ENCODE results near the gene GNB5. TPM values are rescaled to one million over a fixed set of nuclear protein-coding genes. Genes with fewer than 3 reads are reported as not detected.
A peak's percentile ranks its signal among the peaks of the same experiment; 100 is the strongest.

Gene GNB5
- total and polyA plus RNA-seq, 2 of the 13 experiments (the other 11 are each of a cell fraction or from before 2014, with no cell fraction given): 13.7 to 14.4 TPM

DNA sequence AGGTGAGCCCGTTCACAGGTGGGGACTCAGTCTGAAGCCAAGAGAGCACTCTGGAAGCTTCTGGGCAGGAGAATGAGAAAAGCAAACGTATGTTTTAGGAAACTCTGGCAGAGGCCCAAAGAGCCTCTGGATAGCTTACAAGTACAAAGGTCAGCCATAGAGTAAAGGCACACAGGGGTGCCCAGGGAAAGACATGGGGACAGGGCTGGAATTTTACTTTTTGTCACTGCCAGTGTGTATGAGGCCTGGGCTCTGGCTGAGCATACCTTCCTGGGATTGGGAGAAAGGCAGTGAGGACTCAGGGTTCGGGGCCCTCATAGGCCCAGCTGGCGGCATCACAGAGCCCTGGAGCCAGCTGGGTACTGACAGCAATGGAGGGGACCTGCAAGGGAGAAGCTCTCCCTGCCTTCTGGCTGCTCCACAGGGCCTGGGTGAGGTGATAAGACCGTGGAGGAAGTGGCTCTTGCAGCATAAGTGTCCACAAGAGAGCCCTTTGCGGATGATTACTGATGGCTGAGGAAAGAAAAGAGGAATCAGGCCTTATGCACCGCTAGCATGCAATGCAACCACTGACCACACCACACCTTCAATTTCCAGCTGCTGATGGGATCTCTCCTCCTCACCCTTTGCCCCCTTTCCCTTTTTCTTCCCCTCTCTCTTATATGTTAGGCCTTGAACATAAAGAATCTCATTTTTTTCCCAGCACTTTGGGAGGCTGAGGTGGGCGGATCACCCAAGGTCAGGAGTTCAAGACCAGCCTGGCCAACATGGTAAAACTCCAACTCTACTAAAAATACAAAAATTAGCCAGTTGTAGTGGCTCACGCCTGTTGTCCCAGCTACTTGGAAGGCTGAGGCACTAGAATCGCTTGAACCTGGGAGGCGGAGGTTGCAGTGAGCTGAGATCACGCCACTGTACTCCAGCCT is 53.5 kb downstream of the GNB5 start (continued):
- TF ChIP-seq ARID2 (CRISPR knock-in tag; IDR thresholded peaks at IDR 0.05; ENCODE audit: borderline replicate concordance) (no peak), ZNF383 (CRISPR knock-in tag; IDR thresholded peaks at IDR 0.05; ENCODE audit: borderline replicate concordance) (no peak), ZMYM2 (CRISPR knock-in tag; IDR thresholded peaks at IDR 0.05) (no peak), KLF12 (CRISPR knock-in tag; IDR thresholded peaks at IDR 0.05; ENCODE audit: borderline replicate concordance) (0 out of 2 replicates have a peak, but pooled peaks have one; percentile 63), MIER3 (CRISPR knock-in tag; IDR thresholded peaks at IDR 0.05; ENCODE audit: borderline replicate concordance) (no peak), ZFP36L1 (CRISPR knock-in tag; IDR thresholded peaks at IDR 0.05) (no peak), FOXK2 (IDR thresholded peaks at IDR 0.05) (no peak), RELA (CRISPR knock-in tag; IDR thresholded peaks at IDR 0.05) (no peak), ZIK1 (CRISPR knock-in tag; IDR thresholded peaks at IDR 0.05; ENCODE audit: borderline replicate concordance, low read depth) (no peak), ZC3H13 (CRISPR knock-in tag; IDR thresholded peaks at IDR 0.05) (no peak), TCF7L2 (IDR thresholded peaks at IDR 0.05; ENCODE audit: low read depth, low read length) (no peak), FIP1L1 (IDR thresholded peaks at IDR 0.05; ENCODE audit: borderline replicate concordance, insufficient read depth, low read depth, low read length) (no peak), ZFY (CRISPR knock-in tag; IDR thresholded peaks at IDR 0.05) (peak; percentile 78), TBX2 (CRISPR knock-in tag; IDR thresholded peaks at IDR 0.05; ENCODE audit: borderline replicate concordance) (peak; percentile 47; the same call in 1 of the 2 replicates)
- TF ChIP-seq, protein P1, sequence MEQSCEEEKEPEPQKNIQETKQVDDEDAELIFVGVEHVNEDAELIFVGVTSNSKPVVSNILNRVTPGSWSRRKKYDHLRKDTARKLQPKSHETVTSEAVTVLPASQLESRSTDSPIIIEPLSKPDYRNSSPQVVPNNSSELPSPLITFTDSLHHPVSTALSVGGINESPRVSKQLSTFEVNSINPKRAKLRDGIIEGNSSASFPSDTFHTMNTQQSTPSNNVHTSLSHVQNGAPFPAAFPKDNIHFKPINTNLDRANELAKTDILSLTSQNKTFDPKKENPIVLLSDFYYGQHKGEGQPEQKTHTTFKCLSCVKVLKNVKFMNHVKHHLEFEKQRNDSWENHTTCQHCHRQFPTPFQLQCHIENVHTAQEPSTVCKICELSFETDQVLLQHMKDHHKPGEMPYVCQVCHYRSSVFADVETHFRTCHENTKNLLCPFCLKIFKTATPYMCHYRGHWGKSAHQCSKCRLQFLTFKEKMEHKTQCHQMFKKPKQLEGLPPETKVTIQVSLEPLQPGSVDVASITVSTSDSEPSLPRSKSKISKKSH (CRISPR knock-in tag; IDR thresholded peaks at IDR 0.05; ENCODE audit: borderline replicate concordance): no peak; the same call in 1 of the 2 replicates
- TF ChIP-seq, protein P2, sequence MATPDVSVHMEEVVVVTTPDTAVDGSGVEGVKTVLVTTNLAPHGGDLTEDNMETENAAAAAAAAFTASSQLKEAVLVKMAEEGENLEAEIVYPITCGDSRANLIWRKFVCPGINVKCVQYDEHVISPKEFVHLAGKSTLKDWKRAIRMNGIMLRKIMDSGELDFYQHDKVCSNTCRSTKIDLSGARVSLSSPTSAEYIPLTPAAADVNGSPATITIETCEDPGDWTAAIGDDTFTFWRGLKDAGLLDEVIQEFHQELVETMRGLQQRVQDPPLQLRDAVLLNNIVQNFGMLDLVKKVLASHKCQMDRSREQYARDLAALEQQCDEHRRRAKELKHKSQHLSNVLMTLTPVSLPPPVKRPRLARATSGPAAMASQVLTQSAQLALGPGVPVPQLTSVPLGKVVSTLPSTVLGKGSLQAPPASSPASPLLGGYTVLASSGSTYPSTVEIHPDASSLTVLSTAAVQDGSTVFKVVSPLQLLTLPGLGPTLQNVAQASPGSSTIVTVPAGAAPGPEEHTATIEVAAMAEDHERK (CRISPR knock-in tag; IDR thresholded peaks at IDR 0.05; ENCODE audit: low read depth): no peak
- TF ChIP-seq, protein P3, sequence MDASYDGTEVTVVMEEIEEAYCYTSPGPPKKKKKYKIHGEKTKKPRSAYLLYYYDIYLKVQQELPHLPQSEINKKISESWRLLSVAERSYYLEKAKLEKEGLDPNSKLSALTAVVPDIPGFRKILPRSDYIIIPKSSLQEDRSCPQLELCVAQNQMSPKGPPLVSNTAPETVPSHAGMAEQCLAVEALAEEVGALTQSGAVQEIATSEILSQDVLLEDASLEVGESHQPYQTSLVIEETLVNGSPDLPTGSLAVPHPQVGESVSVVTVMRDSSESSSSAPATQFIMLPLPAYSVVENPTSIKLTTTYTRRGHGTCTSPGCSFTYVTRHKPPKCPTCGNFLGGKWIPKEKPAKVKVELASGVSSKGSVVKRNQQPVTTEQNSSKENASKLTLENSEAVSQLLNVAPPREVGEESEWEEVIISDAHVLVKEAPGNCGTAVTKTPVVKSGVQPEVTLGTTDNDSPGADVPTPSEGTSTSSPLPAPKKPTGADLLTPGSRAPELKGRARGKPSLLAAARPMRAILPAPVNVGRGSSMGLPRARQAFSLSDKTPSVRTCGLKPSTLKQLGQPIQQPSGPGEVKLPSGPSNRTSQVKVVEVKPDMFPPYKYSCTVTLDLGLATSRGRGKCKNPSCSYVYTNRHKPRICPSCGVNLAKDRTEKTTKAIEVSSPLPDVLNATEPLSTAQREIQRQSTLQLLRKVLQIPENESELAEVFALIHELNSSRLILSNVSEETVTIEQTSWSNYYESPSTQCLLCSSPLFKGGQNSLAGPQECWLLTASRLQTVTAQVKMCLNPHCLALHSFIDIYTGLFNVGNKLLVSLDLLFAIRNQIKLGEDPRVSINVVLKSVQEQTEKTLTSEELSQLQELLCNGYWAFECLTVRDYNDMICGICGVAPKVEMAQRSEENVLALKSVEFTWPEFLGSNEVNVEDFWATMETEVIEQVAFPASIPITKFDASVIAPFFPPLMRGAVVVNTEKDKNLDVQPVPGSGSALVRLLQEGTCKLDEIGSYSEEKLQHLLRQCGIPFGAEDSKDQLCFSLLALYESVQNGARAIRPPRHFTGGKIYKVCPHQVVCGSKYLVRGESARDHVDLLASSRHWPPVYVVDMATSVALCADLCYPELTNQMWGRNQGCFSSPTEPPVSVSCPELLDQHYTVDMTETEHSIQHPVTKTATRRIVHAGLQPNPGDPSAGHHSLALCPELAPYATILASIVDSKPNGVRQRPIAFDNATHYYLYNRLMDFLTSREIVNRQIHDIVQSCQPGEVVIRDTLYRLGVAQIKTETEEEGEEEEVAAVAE (CRISPR knock-in tag; IDR thresholded peaks at IDR 0.05; ENCODE audit: borderline replicate concordance): peak; percentile 89; the same call in 1 of the 2 replicates
- TF ChIP-seq, protein P4, sequence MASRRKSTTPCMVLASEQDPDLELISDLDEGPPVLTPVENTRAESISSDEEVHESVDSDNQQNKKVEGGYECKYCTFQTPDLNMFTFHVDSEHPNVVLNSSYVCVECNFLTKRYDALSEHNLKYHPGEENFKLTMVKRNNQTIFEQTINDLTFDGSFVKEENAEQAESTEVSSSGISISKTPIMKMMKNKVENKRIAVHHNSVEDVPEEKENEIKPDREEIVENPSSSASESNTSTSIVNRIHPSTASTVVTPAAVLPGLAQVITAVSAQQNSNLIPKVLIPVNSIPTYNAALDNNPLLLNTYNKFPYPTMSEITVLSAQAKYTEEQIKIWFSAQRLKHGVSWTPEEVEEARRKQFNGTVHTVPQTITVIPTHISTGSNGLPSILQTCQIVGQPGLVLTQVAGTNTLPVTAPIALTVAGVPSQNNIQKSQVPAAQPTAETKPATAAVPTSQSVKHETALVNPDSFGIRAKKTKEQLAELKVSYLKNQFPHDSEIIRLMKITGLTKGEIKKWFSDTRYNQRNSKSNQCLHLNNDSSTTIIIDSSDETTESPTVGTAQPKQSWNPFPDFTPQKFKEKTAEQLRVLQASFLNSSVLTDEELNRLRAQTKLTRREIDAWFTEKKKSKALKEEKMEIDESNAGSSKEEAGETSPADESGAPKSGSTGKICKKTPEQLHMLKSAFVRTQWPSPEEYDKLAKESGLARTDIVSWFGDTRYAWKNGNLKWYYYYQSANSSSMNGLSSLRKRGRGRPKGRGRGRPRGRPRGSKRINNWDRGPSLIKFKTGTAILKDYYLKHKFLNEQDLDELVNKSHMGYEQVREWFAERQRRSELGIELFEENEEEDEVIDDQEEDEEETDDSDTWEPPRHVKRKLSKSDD (CRISPR knock-in tag; IDR thresholded peaks at IDR 0.05; ENCODE audit: low read depth): 0 out of 2 replicates have a peak, but pooled peaks have one; percentile 40

All from HepG2 (cell line).